Measurements from ENCODE around the gene RNF212. TPM values are rescaled to one million over a fixed set of nuclear protein-coding genes. Genes with fewer than 3 reads are reported as not detected.

The RNF212 gene
- total RNA-seq, 1 donor, result 3.0 TPM

DNA sequence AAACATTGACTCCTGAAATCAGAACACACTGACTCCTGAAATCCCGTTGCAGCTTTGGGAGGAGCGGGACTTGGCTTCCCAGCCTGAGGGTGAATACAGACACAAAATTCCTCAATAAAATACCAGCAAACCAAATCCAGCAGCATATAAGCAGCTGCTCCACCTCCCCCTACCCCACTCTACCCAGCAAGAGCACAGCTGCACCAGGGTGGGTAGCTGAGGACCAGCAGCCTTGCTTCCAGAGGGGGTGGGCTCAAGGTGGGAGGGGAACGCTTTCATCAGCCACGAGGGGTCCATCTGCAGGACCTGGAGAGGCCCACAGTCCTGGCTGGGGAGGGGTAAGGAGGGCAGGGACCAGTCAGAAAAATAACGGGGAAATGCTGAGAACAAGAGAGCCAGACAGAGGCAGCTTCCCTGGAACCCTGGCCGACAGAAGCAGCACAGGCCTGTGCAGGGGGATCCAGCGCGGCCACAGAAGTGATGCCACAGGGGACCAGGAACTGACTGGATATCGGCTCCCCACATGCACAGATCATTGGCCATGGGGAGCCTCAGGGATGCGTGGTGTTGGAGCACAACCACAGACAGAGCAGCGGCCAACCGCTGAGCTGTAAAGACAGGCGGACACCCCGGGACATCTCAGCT is 52.2 kb downstream of the RNF212 start:
- no peak overlapping the region for H3K4me3 ChIP-seq (ENCODE audit: low read depth, low read length)
- no peak for DNase-seq (ENCODE audit: low read depth)
- TF ChIP-seq, protein P1, sequence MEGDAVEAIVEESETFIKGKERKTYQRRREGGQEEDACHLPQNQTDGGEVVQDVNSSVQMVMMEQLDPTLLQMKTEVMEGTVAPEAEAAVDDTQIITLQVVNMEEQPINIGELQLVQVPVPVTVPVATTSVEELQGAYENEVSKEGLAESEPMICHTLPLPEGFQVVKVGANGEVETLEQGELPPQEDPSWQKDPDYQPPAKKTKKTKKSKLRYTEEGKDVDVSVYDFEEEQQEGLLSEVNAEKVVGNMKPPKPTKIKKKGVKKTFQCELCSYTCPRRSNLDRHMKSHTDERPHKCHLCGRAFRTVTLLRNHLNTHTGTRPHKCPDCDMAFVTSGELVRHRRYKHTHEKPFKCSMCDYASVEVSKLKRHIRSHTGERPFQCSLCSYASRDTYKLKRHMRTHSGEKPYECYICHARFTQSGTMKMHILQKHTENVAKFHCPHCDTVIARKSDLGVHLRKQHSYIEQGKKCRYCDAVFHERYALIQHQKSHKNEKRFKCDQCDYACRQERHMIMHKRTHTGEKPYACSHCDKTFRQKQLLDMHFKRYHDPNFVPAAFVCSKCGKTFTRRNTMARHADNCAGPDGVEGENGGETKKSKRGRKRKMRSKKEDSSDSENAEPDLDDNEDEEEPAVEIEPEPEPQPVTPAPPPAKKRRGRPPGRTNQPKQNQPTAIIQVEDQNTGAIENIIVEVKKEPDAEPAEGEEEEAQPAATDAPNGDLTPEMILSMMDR (IDR thresholded peaks at IDR 0.05; ENCODE audit: insufficient read depth, low read depth, low read length), result no peak

DNA sequence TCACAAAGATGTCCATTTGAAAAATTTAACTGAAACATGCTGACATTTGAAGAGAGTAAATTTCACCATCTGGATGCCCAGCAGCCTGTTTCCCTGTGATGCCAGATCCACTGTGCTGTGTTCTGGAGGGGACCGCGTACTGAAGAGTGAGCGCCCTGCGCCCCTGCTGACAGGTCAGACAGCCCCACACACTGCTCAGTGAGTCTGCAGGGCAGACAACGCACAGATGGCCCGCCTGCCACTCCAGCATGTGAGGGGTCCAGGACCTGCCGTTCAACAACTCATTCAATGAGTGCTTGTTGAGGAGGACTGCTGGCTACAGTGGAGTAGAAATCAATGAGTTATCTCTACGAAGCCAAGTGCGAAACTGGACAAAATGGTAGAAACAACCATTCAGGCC is 52.7 kb downstream of the RNF212 start:
- H3K4me3 ChIP-seq (ENCODE audit: low read depth, low read length), result no peak overlapping the region
- DNase-seq (ENCODE audit: low read depth), result no peak
- TF ChIP-seq, protein P1 (IDR thresholded peaks at IDR 0.05; ENCODE audit: insufficient read depth, low read depth, low read length), result no peak

DNA sequence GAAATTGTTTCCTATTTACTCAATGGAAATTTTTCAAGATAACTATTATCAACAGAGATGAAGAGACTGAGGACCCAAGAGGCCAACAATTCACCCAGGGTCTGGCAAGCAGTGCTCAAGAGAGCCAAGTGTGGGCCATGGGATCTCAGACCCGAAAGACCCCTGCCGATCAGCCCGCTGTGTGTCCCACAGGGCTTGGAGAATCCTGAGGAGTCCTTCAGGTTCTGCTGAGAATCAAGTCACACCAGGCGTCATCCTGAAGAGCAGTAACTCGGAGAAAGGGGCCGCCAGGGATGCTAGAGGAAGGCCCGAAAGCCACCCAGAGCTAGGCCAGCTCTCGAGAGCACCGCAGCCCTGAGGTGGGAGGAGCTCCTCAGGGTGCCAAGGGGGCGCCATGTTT is 53.2 kb downstream of the RNF212 start:
- H3K4me3 ChIP-seq (ENCODE audit: low read depth, low read length), result no peak overlapping the region
- TF ChIP-seq, protein P1 (IDR thresholded peaks at IDR 0.05; ENCODE audit: insufficient read depth, low read depth, low read length), result no peak
- DNase-seq (ENCODE audit: low read depth), result no peak

DNA sequence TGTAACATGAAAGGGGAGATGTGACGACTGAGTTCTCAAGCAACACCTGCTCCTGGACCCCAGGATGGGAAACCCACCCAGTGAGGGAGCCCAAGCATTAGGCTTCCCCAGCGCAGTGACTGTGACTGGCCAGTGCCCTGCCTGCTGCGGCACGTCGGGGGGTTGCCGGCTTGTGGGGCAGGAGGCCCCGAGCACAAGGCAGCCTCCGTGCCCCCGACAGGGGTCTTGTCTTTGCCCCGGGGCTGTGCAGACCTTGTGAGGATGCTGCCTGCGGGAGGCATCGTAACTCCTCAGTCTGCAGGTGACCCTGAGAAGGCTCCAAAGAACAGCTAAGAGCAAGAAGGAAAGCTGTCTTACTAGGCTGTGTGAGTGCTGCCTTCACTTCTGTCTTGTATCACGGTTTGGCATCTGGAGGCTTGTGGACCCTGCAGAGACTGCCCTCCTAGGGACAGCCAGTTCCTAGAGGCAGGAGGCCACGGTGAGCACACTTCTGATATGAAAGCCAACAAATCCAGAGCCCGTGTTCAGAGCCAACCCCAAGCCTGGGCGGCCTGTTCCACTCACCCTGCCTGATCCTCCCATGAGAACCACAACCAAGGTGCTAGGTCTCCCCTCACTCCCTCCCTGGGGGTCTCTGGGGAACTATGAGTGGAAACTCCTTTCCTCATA is 54.2 kb downstream of the RNF212 start:
- no peak overlapping the region for H3K4me3 ChIP-seq (ENCODE audit: low read depth, low read length)
- TF ChIP-seq, protein P1 (IDR thresholded peaks at IDR 0.05; ENCODE audit: insufficient read depth, low read depth, low read length), result no peak
- DNase-seq (ENCODE audit: low read depth), result no peak

DNA sequence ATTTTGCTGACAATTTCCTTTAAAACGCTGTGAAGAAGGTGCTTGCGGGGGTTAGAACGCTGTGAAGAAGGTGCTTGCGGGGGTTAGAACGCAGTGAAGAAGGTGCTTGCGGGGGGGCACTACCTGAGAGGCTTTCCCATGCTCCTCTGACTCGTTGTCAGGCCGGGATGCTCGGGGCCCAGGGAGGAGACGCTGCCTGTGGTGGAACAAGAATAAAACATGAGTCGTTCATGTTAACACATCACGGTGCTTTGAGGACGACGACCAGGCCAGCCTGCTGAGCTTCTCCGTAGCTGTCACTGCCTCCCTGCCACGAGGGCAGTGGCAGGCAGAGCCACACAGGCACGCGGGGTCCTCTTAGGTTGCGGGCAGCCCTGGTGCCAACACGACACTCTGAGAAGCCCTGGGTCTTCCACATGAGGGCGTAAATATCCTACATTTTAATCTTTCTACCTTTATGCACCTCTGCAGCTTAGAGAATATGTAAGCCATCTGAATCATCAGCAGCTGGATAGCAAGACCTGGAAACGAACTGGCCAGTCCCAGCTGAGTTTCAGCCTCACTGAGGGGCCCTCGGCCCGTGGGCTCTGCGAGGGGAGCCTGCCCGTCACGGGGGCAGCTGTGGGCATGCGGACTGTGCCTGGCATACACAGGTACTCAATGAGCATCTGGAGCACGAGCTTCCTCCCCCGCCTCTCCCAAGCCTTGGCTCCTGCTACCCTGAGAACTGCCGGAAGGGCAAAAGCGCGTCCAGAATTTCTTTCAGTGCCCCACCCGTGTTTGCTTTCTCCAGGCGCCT is 55.0 kb downstream of the RNF212 start:
- no peak for DNase-seq (ENCODE audit: low read depth)
- TF ChIP-seq, protein P1 (IDR thresholded peaks at IDR 0.05; ENCODE audit: insufficient read depth, low read depth, low read length), result no peak
- H3K4me3 ChIP-seq (ENCODE audit: low read depth, low read length), result no peak overlapping the region

DNA sequence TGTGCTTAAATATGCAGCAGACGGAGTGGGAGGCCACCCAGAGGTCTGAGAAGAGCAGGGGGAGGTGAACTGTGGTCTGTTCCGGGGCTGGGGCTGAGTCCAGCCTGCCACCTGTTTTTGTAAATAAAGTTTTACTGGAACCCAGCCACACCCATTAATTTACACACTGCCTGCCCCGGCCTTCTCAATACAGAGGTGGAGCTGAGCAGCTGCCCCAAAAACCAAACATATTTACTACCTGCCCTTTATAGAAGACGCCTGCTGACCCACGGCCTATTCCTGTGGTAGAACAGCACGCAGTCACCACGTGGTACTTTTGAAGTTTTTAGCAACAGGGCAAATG is 56.0 kb downstream of the RNF212 start:
- no peak for DNase-seq (ENCODE audit: low read depth)
- no peak overlapping the region for H3K4me3 ChIP-seq (ENCODE audit: low read depth, low read length)
- TF ChIP-seq, protein P1 (IDR thresholded peaks at IDR 0.05; ENCODE audit: insufficient read depth, low read depth, low read length), result no peak

Data from fibroblast of villous mesenchyme (primary cell).